Activated T-cell treated with anti-CD3 and anti-CD28 coated beads for 48 hours (primary cell): ENCODE measurements around the gene P4HB.
"Not testable (repeated sequence)": the region's sequence is repeated elsewhere in the genome, so short reads cannot be mapped to it uniquely, and the experiment has no call there.

Experiments used
- DNase-seq: peaks from one replicate; pipeline ENCODE4 v3.0.0-alpha.2; 2020; ENCODE audit warnings: low read depth

P4HB gene

DNA sequence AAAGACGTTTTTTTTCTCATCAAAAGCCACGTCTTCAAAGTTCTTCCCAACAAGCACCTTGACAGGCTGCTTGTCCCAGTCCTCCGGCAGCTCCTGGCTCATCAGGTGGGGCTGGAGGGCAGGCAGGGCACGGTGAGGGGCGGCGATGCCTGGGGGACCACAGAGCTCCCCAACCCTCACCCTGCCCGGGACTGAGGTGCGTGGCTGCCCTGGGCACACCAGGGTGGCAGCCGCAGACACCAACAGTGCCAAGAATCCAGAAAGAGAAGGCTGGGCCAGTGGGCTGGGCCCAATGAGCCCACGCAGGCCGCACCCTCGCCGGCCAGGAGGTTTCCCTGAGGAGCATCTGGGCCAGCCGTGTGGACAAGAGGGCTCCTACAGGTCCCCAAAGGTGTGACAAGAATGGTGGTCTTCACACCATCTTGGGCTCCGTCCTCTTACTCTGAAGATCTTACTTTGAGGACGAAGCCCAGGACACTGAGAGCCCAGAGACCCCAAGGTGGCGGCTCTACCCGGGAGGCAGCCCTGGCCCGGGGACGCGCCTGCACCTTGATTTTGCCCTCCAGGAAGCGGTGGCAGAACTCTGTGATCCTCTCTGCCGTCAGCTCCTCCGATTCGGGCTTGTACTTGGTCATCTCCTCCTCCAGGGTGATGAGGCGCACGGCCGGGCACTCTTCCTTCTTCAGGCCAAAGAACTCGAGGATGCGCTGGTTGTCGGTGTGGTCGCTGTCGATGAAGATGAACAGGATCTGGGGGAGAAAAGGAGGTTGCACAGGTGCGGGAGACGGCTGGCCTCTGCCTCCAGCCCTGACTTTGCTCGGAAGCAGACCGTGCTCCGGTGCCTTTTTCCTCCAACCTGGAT lies 14.2 kb downstream of the P4HB start:
- DNase-seq: no peak

DNA sequence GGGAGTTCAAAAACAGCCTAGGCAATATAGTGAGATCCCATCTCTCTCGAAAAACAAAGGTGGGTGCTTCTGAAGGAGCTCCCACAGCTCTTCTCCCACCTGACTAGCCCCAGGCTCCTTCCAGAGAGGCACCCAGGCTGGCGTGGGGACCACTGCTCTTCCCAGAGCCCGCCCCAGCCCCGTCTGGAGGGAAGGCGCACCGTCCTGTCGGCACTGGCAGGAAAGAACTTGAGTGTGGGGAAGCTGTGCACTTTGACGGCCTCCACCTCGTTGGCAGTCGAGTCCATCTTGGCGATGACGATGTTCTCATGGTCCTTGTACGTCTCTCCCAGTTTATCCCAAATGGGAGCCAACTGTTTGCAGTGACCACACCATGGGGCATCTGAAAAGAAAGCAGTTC lies 15.0 kb downstream of the P4HB start:
- DNase-seq: no peak

DNA sequence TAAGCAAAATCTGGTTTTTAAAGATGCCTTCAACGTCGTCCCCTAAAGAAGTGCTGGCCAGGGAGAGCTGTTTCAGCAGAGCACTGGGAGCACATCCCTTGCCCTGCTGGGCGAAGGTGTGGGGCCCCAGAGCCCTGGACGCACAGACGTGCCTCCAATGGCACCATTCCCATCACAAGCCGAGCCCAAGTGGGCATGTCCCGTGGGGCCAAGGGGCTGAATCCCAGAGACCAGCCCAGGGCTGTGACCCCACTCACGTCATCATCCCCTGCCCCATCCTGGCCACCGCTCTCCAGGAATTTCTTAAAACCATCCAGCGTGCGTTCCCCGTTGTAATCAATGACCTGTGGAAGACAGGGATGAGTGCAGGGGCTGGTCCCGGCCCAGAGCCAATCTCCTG lies 15.4 kb downstream of the P4HB start:
- no peak for DNase-seq

DNA sequence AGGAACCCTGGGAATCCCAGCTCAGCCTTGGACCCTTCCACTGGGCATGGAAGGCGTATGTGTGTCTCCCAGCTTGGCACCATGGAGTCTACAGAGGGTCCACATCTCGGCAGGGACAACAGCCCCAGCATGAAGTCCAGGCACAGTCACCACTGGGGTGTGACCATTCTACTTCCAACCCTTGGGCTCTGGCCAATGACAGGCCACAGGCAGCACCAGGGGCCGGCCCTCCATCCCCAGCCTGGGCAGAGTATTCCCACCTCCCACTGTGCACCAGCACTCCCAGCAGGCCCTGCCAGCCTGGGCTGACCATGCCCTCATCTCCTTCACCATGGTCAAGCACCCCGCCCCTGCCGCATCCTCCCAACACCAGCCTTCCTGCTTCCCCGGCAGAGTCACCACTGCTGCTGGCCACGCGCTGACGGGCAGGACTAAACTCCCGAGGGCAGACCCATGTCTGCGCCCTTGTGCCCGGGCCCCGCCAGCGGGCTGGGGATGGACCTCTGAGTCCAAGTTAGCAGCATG lies 15.9 kb downstream of the P4HB start:
- DNase-seq: no peak

DNA sequence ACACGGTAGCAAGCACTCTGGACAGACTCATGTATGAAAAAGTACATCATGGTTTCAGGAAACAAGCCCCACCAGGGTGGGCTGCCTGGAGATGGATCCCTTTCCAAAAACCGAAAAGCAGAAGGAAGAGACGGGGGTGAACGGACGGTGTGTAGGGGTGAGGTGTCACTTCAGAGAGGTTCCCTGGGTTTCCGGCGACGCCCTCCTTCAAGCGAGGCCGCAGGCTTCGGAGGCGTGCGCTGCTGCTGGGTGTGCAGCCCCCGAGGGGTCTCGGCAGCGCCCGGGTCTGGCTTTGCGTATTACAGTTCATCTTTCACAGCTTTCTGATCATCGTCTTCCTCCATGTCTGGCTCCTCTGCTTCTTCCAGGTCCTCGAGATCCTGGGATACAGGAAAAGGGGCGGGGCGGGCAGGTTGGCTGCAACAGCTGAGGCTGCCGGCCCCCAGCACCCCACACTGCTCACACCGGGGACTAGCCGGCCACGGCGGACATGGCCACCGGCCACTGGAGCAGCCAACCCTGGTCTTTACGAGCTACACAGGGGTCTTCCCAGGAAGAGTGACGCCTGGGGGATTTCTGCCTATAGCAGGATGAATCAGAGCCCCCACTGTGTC lies 16.5 kb downstream of the P4HB start:
- no peak for DNase-seq

DNA sequence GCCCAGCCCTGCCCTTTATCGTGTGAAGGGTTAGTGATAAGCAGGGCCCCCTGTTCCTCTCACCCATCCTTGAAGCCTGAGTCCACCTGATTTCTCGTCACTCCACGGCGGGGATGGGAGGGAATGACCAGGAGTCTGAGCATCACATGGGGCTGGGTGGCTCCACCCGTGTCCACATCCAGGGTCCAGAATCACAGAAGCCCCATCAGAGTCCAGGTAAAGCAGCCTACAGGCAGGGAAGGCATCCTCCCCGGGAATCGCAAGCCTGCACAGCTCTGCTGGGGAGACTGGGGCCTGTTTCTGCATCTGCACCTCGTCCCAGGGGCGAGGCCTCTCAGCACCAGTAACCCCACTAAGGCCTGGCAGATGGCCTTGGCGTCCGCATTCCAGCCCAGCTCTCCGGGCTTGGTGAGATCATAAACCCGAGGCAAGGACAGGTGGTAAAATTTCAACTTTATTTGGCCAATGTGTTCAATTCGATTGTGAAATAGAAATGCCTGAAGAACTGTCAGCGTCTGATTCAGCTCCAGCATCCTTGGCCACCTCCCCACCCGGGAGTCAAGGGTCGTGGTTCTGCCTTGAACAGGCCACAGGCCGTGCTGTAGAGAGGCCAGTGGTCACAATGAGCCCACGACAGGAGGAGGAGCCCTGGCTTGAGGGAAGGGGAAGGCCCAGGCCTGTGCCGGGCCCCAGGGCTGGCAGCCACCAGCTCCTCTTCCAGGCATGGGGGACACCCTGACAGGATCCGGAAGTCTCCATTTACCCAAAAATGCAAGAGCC lies 17.4 kb downstream of the P4HB start:
- no peak for DNase-seq

DNA sequence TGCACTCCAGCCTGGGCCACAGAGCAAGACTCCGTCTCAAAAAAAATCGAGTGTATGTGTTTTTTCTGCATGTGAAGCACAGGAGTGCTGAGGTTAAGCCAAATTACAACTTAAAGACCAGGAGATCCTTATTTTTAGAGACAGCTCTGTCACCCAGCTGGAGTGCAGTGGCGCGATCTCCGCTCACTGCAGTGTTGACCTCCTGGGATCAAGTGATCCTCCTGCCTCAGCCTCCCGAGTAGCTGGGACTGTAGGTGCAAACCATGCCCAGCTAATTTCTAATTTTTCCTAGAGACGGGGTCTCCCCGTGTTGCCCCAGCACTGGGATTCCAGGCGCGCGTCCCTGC lies 18.0 kb downstream of the P4HB start:
- no peak for DNase-seq

DNA sequence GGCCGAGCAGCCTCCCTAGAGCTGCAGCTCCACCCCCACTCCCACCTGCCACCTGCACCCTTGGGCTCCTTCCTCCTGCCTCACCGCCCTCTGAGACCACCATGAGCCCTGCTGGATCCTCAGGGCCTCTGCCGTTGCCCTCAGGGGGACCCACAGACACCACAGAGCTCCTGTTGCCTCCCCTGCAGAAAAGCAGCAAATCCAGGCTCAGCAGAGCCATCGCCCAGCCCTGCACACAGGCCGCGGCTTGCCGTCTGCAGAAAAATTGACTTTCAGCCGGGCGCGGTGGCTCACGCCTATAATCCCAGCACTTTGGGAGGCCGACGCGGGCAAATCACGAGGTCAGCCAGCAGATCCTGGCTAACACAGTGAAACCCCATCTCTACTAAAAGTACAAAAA lies 18.5 kb downstream of the P4HB start:
- no peak for DNase-seq

DNA sequence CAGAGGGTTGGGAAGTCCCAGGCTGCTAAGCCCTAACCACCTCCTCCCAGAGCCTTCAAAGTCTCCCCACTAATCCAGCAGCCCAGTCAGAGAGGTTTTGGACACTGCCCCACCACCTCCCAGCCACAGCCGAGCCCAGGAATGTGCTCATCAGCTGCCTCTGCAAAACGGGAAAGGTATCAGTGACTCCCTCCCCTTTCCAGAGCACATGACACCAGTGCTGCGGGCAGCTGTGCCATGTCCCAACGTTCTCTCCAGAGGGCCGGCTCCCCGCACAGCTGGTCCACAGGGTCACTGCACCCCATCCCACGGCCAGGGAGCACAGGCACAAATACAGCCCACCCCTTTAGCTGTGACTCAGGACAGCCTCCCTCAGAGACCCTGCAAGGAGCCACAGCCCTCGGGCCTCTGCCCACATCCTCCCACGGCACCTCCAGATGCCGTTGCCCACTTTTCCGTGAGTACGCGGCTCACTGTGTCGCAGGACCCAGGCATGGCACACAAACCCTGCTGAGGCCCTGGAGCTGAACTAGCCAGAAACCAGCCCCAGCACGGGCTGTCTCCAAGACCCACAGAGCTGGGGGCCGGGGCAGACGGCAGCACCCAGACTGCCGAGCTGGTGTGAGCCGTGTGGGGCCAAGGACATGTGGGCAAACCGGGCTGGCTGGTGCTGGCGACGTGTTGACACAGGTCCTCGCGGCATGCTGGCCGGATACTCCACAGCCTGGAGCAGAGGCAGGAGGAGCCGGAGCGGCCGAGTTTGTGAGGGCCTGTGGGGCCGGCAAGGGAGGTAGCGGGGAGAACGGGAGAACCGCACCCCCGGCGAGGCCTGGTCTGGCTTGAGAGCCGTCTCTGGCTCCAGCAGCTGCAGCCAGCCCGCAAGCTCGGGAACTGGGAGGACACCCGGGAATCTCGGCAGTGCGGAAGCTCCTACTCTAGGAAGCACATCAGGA lies 19.2 kb downstream of the P4HB start:
- no peak for DNase-seq

DNA sequence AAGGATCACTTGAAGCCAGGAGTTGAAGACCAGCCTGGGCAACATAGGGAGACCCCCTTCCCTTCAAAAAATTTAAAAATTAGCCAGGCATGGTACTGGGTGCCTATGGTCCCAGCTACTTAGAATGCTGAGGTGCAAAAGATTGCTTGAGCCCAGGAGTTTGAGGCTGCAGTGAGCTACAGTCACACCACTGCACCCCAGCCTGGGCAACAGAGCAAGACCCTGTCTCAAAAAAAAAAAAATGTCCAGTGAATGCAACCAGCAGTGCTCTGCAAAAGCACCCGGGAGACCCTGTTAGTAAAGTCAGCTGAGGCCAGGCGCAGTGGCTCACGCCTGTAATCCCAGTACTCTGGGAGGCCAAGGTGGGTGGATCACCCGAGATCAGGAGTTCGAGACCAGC lies 20.3 kb downstream of the P4HB start:
- not testable (repeated sequence) for DNase-seq

DNA sequence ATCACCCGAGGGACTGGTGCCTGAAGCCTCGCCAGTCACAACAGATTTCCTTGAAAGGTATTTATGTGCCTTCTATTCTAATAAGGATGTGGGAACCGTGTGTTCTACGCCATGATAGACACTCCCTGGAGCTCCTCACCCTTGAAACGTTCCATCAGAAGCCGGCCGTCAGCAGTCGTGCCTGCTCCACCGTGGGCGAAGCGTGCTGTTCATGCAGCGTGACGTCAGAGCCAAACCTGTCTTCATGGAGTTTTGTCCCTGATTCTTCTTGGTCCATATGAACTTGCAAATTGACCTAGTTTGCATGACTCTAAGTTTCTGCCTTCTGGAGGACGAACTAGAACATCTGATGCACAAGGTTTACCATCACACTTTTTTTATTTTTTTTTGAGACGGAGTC lies 21.0 kb downstream of the P4HB start:
- no peak for DNase-seq

DNA sequence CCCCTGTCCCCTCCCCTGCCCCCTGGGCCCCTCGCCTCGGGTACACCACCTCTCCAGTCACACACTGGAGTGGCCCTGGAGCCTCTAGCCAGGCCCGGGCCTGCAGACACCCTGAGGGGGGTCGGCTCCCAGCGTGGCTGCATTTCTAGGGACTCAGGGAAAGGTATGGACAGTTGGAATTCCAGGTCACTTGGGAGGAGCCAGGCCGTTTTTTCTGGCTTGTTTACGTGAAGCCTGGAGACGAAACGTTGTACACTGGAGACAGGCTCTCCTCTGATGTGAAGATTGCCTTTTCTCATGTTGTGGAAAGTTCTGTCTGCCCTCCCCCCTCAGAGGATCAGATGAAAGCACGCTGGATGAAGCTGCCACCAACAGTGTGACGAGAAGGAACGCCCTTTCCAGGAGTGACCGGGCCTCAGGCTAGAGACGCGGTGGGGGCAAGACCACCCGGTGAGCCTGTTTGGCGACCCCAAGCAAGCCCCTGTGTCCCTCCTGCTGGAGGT lies 21.5 kb downstream of the P4HB start:
- DNase-seq: no peak

DNA sequence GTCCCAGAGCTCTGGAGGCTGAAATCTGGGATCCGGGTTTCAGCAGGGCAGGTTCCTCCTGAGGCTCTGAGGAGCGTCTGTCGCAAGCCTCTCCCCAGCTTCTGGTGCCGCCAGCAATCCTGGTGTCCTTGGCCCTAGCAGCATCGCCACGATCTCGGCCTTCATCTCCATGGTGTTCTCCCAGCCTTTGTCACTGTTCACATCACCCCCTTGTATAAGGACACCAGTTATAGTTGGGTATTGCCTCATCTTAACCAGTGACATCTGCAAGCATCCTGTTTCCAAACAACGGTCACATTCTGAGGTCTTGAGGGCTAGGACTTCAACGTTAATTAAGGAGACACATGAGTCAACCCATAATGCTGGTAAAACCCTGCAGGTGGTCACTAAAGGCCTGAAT lies 22.7 kb downstream of the P4HB start:
- no peak for DNase-seq

DNA sequence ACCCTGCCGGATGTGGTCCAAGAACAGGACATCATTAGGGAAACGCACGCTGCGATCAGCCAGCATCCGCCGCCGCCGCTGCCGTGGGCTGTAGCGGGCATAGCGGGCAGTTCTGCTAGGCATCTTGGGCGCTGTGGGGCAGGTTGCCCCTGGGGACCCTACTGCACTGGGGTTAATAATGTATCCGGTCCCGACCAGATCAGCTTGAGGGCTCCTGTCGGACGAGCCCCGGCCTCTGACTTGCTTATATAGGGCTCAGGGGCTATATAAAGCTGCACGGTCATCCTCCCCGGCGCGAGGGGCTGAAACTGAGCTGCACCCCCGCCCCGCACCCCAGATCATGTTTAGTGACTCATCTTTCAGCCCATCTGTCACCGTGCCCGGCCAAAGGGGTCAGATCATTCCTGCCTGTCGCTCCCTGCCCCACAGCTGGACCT lies 25.5 kb downstream of the P4HB start, which contains the start of gene PPP1R27:
Gene PPP1R27, minus strand, starts transcription at position 220 of the 437 bp plus-strand sequence. Its CDS starts 97 bp downstream, at position 123.
- DNase-seq: no peak

DNA sequence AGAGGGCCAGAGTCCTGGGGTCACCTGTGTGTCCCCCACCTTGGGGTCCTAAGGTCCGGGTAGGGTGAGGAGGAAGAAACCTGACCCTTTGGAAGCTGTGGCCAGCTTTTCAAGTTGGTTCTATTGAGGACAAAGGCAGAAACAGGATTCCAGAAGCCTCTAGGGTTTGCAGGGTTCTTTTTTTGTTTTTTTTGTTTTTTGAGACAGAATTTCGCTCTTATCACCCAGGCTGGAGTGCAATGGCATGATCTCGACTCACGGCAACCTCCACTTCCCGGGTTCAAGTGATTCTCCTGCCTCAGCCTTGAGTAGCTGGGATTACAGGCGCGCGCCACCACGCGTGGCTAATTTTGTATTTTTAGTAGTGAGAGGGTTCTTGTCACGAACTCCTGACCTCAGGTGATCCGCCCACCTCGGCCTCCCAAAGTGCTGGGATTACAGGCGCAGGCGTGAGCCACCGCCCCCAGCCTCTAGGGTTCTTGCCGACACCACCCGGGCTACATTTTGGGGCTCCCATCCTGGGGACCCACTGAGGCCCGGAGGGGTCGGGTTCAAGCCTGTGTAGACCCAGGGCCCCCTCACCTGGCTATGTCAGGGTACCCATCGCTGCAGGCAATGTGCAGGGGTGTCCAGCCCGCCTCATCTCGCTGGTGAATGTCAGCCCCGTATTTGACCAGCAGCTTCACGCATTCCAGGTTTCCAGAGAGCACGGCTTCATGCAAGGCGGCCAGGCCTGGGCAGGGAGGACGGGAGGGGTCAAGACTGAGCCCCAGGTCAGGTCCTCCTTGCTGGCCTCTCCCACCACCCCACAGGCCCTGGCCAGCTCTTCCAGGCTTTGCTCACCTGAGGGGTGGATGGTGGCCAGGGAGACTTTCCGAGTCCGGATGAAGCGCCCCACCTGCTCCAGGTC lies 26.2 kb downstream of the P4HB start:
- DNase-seq: no peak

DNA sequence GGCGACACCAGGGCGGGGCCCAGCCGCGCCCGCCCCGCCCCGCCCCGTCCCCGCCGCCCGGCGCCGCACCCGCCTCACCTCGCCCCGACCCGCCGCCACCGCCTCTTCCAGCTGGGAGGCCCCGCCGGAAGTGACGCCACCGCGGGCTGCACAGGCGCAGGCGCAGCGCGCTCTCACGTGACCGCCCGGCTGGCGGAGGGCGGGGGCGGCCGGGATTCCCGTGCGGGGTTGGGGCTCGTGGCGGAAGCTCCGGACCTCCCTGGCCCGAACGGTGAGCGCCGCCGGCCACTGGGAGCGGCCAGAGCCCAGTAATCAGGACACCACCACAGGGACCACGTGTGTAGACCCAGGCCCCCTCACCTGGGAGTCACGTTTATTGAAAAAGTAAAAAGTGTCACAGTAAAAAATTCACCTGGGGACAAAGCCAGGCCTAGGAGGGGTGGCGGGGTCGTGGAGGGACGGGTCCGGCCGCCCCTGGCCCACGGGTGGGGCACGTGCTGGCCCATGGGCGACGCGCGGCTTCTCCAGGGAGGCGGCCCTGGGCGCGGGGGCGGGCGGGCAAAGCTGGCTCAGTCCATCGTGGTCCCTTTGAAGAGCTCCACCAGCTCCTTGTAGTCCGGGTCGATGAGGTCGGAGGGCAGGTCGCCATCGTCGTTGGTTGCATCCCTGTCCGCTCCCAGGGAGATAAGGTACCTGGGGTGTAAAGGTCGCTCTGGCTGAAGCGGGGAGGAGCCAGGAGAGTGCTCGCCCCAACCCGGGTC lies 27.0 kb downstream of the P4HB start, which contains the start of gene MCRIP1:
Gene MCRIP1, minus strand, starts transcription at position 132 of the 761 bp plus-strand sequence. CDS start 8,785 bp downstream, outside the sequence.
- peak; percentile 98 for DNase-seq

DNA sequence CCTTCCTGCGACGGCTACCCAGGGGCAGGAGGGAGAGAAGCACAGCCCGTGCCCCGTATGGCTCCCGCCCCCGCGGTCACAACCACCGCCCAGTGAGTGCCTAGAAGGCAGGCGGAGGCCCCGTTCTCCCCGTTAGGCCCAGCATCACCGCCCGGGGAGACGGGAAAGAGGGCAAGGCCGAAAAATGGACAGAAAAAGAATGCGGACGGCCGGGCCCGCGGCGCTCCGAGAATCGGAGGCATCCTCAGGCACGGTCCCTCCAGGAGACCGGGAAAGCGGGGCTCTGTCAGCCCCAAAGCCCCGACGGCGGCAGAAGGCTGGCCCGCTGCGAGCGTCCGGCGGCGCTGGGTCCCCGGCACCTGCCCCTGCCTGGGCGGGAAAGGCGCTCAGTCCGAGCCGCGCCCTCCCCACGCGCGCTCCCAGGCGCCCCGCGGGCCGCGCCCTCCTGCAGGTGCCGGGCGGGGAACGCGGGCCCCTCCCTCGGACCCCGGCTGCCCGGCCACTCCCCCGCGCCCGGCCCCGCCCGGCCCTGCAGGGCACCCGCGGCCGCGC lies 27.7 kb downstream of the P4HB start:
- peak; percentile 50 for DNase-seq

DNA sequence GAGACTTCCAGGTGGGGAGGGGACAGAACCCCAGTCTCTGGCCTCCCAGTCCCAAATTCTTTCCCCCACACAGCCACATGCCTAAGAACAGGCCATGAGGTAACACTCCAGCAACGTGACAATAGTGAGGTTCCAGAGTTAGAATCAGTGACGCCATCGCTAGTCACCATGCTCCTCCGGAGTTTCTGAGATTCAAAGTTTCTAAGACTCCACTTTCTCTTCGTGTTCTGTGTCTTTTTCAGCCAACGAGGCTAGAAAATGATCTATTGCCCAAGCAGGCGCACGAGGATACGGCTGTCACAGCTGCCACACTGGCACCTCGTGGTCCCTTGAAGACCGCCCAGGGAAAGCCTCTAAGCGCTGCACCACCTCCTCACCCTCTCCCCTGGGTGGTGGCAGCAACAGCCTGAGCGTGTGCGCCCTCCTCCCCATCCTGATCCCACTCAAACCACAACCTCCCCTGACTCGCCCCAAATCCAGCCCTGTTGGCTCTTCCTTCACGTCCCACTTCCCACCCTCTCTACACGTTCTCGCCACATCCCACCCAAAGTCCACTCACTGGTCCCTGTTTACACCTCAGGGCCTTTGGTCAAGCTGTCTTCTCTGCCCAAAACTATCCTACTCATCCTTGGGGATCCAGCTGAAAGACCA lies 28.3 kb downstream of the P4HB start:
- peak; percentile 51 for DNase-seq
